ENCODE data around the gene NSMF.
A peak's percentile ranks its signal among the peaks of the same experiment; 100 is the strongest.

Gene NSMF

GRCh38 chr9:137429546-137429890, 29.6 kb downstream of the NSMF start:
- ATAC-seq: no peak
- peak overlapping the region; percentile 58 for H3K4me3 Mint-ChIP-seq

GRCh38 chr9:137428841-137429545, 30.1 kb downstream of the NSMF start:
- no peak for ATAC-seq
- H3K4me1 Mint-ChIP-seq: peaks cover 21% of the 10 kb centered on the region
- peak overlapping the region; percentile 58 for H3K4me3 Mint-ChIP-seq
- no peaks in the 10 kb centered on the region for H3K36me3 Mint-ChIP-seq
- H3K27ac Mint-ChIP-seq: no peak overlapping the region
- no peaks in the 10 kb centered on the region for H3K9me3 Mint-ChIP-seq
- H3K27me3 Mint-ChIP-seq: peaks cover 13% of the 10 kb centered on the region

More at GRCh38 chr9:137429546-137429890, 29.6 kb downstream of the NSMF start:
- H3K9me3 Mint-ChIP-seq: no peaks in the 10 kb centered on the region
- no peak overlapping the region for H3K27ac Mint-ChIP-seq
- H3K36me3 Mint-ChIP-seq: no peaks in the 10 kb centered on the region
- H3K27me3 Mint-ChIP-seq: peaks cover 18% of the 10 kb centered on the region
- H3K4me1 Mint-ChIP-seq: peaks cover 19% of the 10 kb centered on the region

GRCh38 chr9:137428311-137428630, 30.9 kb downstream of the NSMF start:
- Mint-ChIP-seq H3K36me3 (no peaks in the 10 kb centered on the region), H3K4me3 (no peak overlapping the region), H3K27ac (no peak overlapping the region), H3K9me3 (no peaks in the 10 kb centered on the region), H3K4me1 (peaks cover 21% of the 10 kb centered on the region), H3K27me3 (peaks cover 13% of the 10 kb centered on the region)
- ATAC-seq: no peak

- Mint-ChIP-seq H3K4me1 (peaks cover 21% of the 10 kb centered on the region), H3K9me3 (no peaks in the 10 kb centered on the region), H3K4me3 (no peak overlapping the region), H3K27ac (no peak overlapping the region), H3K27me3 (peaks cover 13% of the 10 kb centered on the region), H3K36me3 (no peaks in the 10 kb centered on the region)
- ATAC-seq: no peak
These were observed 31.5 kb downstream of the NSMF start for GRCh38 chr9:137427454-137428310.

GRCh38 chr9:137426018-137426681, 33.0 kb downstream of the NSMF start:
- Mint-ChIP-seq H3K9me3 (no peaks in the 10 kb centered on the region), H3K27ac (no peak overlapping the region), H3K4me1 (peaks cover 26% of the 10 kb centered on the region), H3K36me3 (no peaks in the 10 kb centered on the region), H3K27me3 (peaks cover 4% of the 10 kb centered on the region), H3K4me3 (no peak overlapping the region)
- no peak for ATAC-seq

- peak; percentile 61 for ATAC-seq
- peak overlapping the region; percentile 54 for H3K27ac Mint-ChIP-seq
- H3K4me3 Mint-ChIP-seq: peak overlapping the region; percentile 48
- peaks cover 14% of the 10 kb centered on the region for H3K4me1 Mint-ChIP-seq
- no peaks in the 10 kb centered on the region for H3K9me3 Mint-ChIP-seq
- no peaks in the 10 kb centered on the region for H3K36me3 Mint-ChIP-seq
- H3K27me3 Mint-ChIP-seq: no peaks in the 10 kb centered on the region
These were observed 35.4 kb downstream of the NSMF start for GRCh38 chr9:137423514-137424291.

GRCh38 chr9:137422604-137423513, 36.3 kb downstream of the NSMF start, which contains the start of the genes EXD3 and NOXA1:
TSS of gene EXD3 (minus strand) at chr9:137423162. CDS start at chr9:137395357, 27,805 bp downstream.
TSS of gene NOXA1 (plus strand) at chr9:137423393. CDS start at chr9:137423530, 137 bp downstream.
- Mint-ChIP-seq H3K27me3 (no peaks in the 10 kb centered on the region), H3K27ac (peak within 1 kb of the TSS; percentile 63), H3K36me3 (no peaks in the 10 kb centered on the region), H3K9me3 (no peaks in the 10 kb centered on the region), H3K4me3 (peak within 1 kb of the TSS; percentile 82), H3K4me1 (peaks cover 12% of the 10 kb centered on the region)
- ATAC-seq: peak; percentile 93

GRCh38 chr9:137421838-137422603, 37.1 kb downstream of the NSMF start:
- peak overlapping the region; percentile 63 for H3K27ac Mint-ChIP-seq
- H3K9me3 Mint-ChIP-seq: no peaks in the 10 kb centered on the region
- H3K27me3 Mint-ChIP-seq: no peaks in the 10 kb centered on the region
- H3K4me3 Mint-ChIP-seq: peak overlapping the region; percentile 82
- H3K4me1 Mint-ChIP-seq: peaks cover 12% of the 10 kb centered on the region
- ATAC-seq: no peak
- no peaks in the 10 kb centered on the region for H3K36me3 Mint-ChIP-seq

GRCh38 chr9:137417161-137418021, 41.7 kb downstream of the NSMF start:
- ATAC-seq: peak; percentile 67
- no peaks in the 10 kb centered on the region for H3K9me3 Mint-ChIP-seq
- H3K4me3 Mint-ChIP-seq: peak overlapping the region; percentile 58
- H3K36me3 Mint-ChIP-seq: no peaks in the 10 kb centered on the region
- H3K27me3 Mint-ChIP-seq: no peaks in the 10 kb centered on the region
- peaks cover 22% of the 10 kb centered on the region for H3K4me1 Mint-ChIP-seq
- H3K27ac Mint-ChIP-seq: no peak overlapping the region

- Mint-ChIP-seq H3K4me3 (no peak overlapping the region), H3K36me3 (no peaks in the 10 kb centered on the region), H3K27me3 (no peaks in the 10 kb centered on the region), H3K27ac (no peak overlapping the region), H3K9me3 (no peaks in the 10 kb centered on the region), H3K4me1 (peaks cover 26% of the 10 kb centered on the region)
- peak; percentile 16 for ATAC-seq
These were observed 42.5 kb downstream of the NSMF start for GRCh38 chr9:137416563-137417151.

- ATAC-seq: no peak
- H3K27me3 Mint-ChIP-seq: no peaks in the 10 kb centered on the region
- H3K4me3 Mint-ChIP-seq: no peak overlapping the region
- peaks cover 32% of the 10 kb centered on the region for H3K4me1 Mint-ChIP-seq
- no peak overlapping the region for H3K27ac Mint-ChIP-seq
- H3K9me3 Mint-ChIP-seq: no peaks in the 10 kb centered on the region
- H3K36me3 Mint-ChIP-seq: no peaks in the 10 kb centered on the region
These were observed 43.0 kb downstream of the NSMF start for GRCh38 chr9:137416006-137416562.

GRCh38 chr9:137415451-137415850, 43.7 kb downstream of the NSMF start:
- no peak for ATAC-seq
- Mint-ChIP-seq H3K36me3 (no peaks in the 10 kb centered on the region), H3K9me3 (no peaks in the 10 kb centered on the region), H3K27me3 (no peaks in the 10 kb centered on the region), H3K4me3 (no peak overlapping the region), H3K4me1 (peaks cover 32% of the 10 kb centered on the region), H3K27ac (no peak overlapping the region)
